GM06990 (cell line): Measurements from ENCODE around the gene NPAS2.

Experiments
- DNase-seq: peaks from one replicate; pipeline ENCODE4 v3.0.0-alpha.2; 2011; ENCODE audit not compliant: insufficient read length; ENCODE audit errors: extremely low read depth
- H3K27me3 ChIP-seq: replicated peaks from 2 replicates; pipeline ENCODE4 v1.6.0; 2011; ENCODE audit warnings: low read length; ENCODE audit not compliant: control insufficient read depth, insufficient read depth
- H3K36me3 ChIP-seq: 2 replicates; pipeline ENCODE4 v1.5.1; 2011; ENCODE audit warnings: low read length; ENCODE audit not compliant: control insufficient read depth, insufficient read depth
- H3K4me3 ChIP-seq: replicated peaks from 2 replicates; pipeline ENCODE4 v1.5.1; 2011; ENCODE audit warnings: low read depth, mild to moderate bottlenecking, control low read depth, low read length
- TF ChIP-seq, protein P1 (sequence below): IDR thresholded peaks from 2 replicates; pipeline ENCODE4 v1.5.1; 2011; ENCODE audit warnings: low read length, control low read depth, mild to moderate bottlenecking, inconsistent platforms; ENCODE audit not compliant: insufficient read depth, poor library complexity, severe bottlenecking

The NPAS2 gene

GRCh38 chr2:100818003-100818605, 1.8 kb upstream of the NPAS2 start:
- Histone ChIP-seq H3K36me3 (no peaks in the 10 kb centered on the region), H3K4me3 (no peak overlapping the region), H3K27me3 (no peaks in the 10 kb centered on the region; the same call in none of the 2 replicates)
- TF ChIP-seq, protein P1, sequence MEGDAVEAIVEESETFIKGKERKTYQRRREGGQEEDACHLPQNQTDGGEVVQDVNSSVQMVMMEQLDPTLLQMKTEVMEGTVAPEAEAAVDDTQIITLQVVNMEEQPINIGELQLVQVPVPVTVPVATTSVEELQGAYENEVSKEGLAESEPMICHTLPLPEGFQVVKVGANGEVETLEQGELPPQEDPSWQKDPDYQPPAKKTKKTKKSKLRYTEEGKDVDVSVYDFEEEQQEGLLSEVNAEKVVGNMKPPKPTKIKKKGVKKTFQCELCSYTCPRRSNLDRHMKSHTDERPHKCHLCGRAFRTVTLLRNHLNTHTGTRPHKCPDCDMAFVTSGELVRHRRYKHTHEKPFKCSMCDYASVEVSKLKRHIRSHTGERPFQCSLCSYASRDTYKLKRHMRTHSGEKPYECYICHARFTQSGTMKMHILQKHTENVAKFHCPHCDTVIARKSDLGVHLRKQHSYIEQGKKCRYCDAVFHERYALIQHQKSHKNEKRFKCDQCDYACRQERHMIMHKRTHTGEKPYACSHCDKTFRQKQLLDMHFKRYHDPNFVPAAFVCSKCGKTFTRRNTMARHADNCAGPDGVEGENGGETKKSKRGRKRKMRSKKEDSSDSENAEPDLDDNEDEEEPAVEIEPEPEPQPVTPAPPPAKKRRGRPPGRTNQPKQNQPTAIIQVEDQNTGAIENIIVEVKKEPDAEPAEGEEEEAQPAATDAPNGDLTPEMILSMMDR: no peak
- DNase-seq: no peak

- DNase-seq: no peak
- Histone ChIP-seq H3K4me3 (no peak overlapping the region), H3K27me3 (no peaks in the 10 kb centered on the region; the same call in none of the 2 replicates), H3K36me3 (no peaks in the 10 kb centered on the region)
- TF ChIP-seq, protein P1: no peak
Observed at GRCh38 chr2:100818606-100819369, 1.2 kb upstream of the NPAS2 start.

DNA sequence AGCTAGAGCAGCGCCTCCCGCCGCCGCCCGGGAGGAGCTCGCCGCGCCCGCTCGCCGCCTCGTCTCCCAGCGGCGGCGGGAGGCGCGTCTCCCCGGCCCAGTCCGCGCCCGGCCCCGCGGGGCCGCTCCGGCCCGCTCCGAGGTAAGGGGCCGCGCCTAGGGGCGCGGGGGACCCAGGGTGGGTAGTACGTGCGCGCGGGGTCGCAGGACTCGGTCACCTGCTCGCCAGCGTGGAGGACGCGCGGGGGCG, 259 bp downstream of the NPAS2 start:
- no peak overlapping the region for H3K4me3 ChIP-seq
- H3K27me3 ChIP-seq: no peaks in the 10 kb centered on the region; the same call in 1 of the 2 replicates
- H3K36me3 ChIP-seq: no peaks in the 10 kb centered on the region
- TF ChIP-seq, protein P1: no peak
- no peak for DNase-seq

GRCh38 chr2:100820523-100821254, 750 bp downstream of the NPAS2 start:
- TF ChIP-seq, protein P1: no peak
- H3K27me3 ChIP-seq: no peaks in the 10 kb centered on the region; the same call in 1 of the 2 replicates
- no peak overlapping the region for H3K4me3 ChIP-seq
- H3K36me3 ChIP-seq: no peaks in the 10 kb centered on the region
- no peak for DNase-seq

DNA sequence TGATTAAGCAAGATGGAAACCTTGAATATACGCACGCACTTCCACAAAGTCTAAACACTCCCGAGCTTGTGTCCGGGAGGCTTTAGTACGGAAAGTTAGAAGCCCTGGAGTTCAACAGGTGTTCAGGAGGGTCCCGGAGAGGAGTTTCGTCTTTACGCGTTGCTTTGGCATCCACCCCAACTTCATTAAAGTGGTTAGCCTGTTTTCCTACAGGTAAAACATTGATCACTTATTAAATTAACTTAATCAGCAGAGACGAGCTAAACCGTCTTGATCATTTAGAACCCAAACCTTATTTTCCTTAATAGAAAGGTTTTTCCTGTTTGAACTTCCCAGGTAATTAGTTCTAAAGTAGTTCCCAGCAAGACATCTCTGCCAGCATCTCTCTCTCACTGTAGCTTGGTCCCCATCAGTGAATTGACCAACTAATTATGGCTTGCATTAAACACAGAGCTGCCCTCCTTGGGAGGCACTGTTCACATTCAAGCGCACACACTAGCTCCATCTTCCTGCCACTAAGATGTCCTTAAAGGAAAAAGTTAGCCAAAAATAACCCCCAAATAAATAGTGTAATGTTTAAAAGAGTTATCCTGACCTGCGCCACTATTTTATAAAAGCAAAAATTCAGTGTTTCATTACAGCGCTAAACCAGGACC, 1.4 kb downstream of the NPAS2 start:
- H3K4me3 ChIP-seq: no peak overlapping the region
- DNase-seq: no peak
- H3K36me3 ChIP-seq: no peaks in the 10 kb centered on the region
- H3K27me3 ChIP-seq: no peaks in the 10 kb centered on the region; the same call in 1 of the 2 replicates
- TF ChIP-seq, protein P1: no peak
